Gastrocnemius medialis (tissue), 4 donors: Measurements from ENCODE around the gene CYP2D6. TPM values are rescaled to one million over a fixed set of nuclear protein-coding genes. Genes with fewer than 3 reads are reported as not detected.

Source experiments
- ATAC-seq, 2 donors: fragments of 150-250 bp; one replicate each; pipeline ENCODE4 v1.9.1; 2016
- DNase-seq, 2 donors: peaks; one replicate each; pipeline ENCODE4 v3.0.0-alpha.2; 2019
- H3K27ac ChIP-seq, 4 donors: fragments of 200-600 bp; sonication (generic); 1 replicate in 1 of 4; 2 replicates in 3 of 4; pipeline ENCODE4 v1.5.1; 2016 to 2018; ENCODE audit warnings: mild to moderate bottlenecking in 2 of 4, moderate library complexity in 1 of 4
- H3K27me3 ChIP-seq, 3 donors: fragments of 200-600 bp; sonication (generic) in 2 of 3; 1 replicate in 1 of 3; 2 replicates in 2 of 3; pipeline versions ENCODE4 v1.5.1 to v1.6.0; 2016 to 2019; ENCODE audit warnings: mild to moderate bottlenecking in 1 of 3, moderate library complexity in 1 of 3
- H3K36me3 ChIP-seq, 2 donors: fragments of 200-600 bp; sonication (generic) in 1 of 2; one replicate each; pipeline ENCODE4 v1.5.1; 2017 to 2018
- H3K4me1 ChIP-seq, 2 donors: fragments of 200-600 bp; sonication (generic) in 1 of 2; one replicate each; pipeline ENCODE4 v1.5.1; 2016 to 2017; ENCODE audit warnings: mild to moderate bottlenecking in 2 of 2
- H3K4me3 ChIP-seq, 4 donors: fragments of 200-600 bp; sonication (generic) in 3 of 4; 1 replicate in 1 of 4; 2 replicates in 3 of 4; pipeline ENCODE4 v1.5.1; 2016 to 2019; ENCODE audit warnings: mild to moderate bottlenecking in 2 of 4
- H3K9me3 ChIP-seq, 3 donors: fragments of 200-600 bp; sonication (generic) in 2 of 3; 1 replicate in 1 of 3; 2 replicates in 2 of 3; pipeline ENCODE4 v1.5.1; 2016 to 2019
- POLR2A ChIP-seq, 2 donors: fragments of 450-650 bp; IDR thresholded peaks; one replicate each; pipeline ENCODE4 v1.6.1; 2017; ENCODE audit warnings: antibody characterized with exemption in 2 of 2, mild to moderate bottlenecking in 2 of 2, moderate library complexity in 2 of 2
- in situ Hi-C, 4 donors: fragments of 200-750 bp; cut with MboI; loops; one replicate each; pipeline versions ENCODE4 v1.15.0 to v1.8.0; 2017; ENCODE audit warnings: low sequenced_read_pairs in 4 of 4
- intact Hi-C: fragments of 100-400 bp; cut with DNase I; formaldehyde crosslinking; loops from one replicate; pipeline ENCODE4 v1.15.1; 2023; ENCODE audit warnings: low total_unique reads
- total RNA-seq, 4 donors: library from RNA; depleted of rRNA; stranded (reverse); fragments of >200 nt; gene quantifications; one replicate each; pipeline versions ENCODE4 v1.1.0 to v1.2.3, GENCODE V29; 2016
- TF ChIP-seq, protein P1 (sequence below), 5 experiments: fragments of 450-650 bp in 3 of 5; fragments of 200-600 bp in 2 of 5; sonication (generic) in 2 of 5; IDR thresholded peaks in 4 of 5; conservative IDR thresholded peaks in 1 of 5; 1 replicate in 4 of 5; 2 replicates in 1 of 5; pipeline ENCODE4 v1.5.1; 2016 to 2019; ENCODE audit warnings: antibody characterized with exemption in 5 of 5, mild to moderate bottlenecking in 3 of 5, moderate library complexity in 3 of 5

CYP2D6 gene
- total RNA-seq, 4 donors from 2014 or later = 0.15 to 0.24 TPM; not detected in 2

DNA sequence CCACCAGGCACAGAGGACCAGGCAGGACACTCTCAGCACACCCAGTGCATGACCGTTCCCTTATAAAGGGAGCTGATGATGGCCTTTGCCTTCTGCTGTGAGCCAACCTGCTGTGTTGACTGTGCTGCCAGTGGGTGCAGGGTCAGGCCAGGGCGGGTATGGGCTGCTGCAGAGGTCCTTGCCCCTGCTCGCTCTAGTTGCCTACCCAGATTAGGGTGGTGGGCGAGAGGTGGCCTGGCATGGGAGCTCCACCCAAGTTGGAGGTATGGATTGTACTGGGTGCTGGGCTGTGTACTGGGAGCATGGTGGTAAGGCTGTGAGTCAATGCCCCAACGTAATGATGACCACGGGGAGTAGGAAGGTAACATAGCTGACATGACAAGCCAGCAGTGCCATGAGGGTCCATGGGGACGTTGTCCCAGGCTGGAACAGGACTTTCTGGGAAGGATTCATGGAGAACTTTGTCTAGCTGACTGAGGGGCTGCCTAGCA is 24.5 kb upstream of the CYP2D6 start:
- ATAC-seq (no peak), DNase-seq (no peak)
- in situ Hi-C loops = loop anchor here in 1 of 4 donors (25.0 kb wide), 1 partner anchor 282 kb away; the partner anchor contains the start of gene NFAM1
- intact Hi-C loops = no loop called here
- no peaks in the 10 kb centered on the region for H3K27me3 ChIP-seq
- no peaks in the 10 kb centered on the region for H3K9me3 ChIP-seq
- TF ChIP-seq POLR2A (IDR thresholded peaks at IDR 0.05) = no peak
- TF ChIP-seq, protein P1, sequence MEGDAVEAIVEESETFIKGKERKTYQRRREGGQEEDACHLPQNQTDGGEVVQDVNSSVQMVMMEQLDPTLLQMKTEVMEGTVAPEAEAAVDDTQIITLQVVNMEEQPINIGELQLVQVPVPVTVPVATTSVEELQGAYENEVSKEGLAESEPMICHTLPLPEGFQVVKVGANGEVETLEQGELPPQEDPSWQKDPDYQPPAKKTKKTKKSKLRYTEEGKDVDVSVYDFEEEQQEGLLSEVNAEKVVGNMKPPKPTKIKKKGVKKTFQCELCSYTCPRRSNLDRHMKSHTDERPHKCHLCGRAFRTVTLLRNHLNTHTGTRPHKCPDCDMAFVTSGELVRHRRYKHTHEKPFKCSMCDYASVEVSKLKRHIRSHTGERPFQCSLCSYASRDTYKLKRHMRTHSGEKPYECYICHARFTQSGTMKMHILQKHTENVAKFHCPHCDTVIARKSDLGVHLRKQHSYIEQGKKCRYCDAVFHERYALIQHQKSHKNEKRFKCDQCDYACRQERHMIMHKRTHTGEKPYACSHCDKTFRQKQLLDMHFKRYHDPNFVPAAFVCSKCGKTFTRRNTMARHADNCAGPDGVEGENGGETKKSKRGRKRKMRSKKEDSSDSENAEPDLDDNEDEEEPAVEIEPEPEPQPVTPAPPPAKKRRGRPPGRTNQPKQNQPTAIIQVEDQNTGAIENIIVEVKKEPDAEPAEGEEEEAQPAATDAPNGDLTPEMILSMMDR (IDR thresholded peaks at IDR 0.05 in 4 of 5, conservative IDR thresholded peaks at IDR 0.05 in 1 of 5) = no peak
- no peaks in the 10 kb centered on the region for H3K36me3 ChIP-seq
- no peak overlapping the region for H3K27ac ChIP-seq
- H3K4me3 ChIP-seq = no peak overlapping the region
- peaks cover 0 to 9% of the 10 kb centered on the region in 2 donors for H3K4me1 ChIP-seq

DNA sequence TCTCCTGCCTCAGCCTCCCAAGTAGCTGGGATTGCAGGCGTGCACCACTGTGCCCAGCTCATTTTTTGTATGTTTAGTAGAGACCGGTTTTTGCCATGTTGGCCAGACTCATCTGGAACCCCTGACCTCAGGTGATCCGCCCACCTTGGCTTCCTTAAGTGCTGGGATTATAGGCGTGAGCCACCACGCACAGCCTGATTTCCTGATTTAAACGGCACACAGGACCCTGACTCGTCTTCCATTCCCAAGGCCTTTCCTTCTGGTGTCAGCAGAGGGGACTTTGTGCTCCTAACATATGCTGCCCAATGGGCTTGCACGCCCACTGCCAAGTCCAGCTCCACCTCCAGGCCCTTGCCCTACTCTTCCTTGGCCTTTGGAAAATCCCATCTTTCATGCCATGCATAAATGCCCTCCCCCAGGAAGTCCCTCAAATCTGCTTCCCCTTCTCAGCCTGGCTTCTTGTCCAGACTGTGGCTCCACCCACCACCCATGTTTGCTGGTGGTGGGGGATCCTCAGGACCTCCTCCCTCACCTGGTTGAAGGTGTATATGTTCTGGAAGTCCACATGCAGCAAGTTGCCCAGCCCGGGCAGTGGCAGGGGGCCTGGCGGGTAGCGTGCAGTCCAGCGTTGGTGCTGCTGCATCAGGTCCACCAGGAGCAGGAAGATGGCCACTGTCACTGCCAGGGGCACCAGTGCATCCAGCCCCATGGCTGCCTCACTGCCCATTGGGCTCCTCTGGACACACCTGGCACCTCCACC is 23.9 kb upstream of the CYP2D6 start:
- in situ Hi-C loops = loop anchor here in 1 of 4 donors (25.0 kb wide), 1 partner anchor 283 kb away; the partner anchor contains the start of gene NFAM1
- Histone ChIP-seq H3K27me3 (no peaks in the 10 kb centered on the region), H3K36me3 (no peaks in the 10 kb centered on the region), H3K27ac (no peak overlapping the region), H3K4me1 (peaks cover 0 to 9% of the 10 kb centered on the region in 2 donors), H3K9me3 (no peaks in the 10 kb centered on the region), H3K4me3 (no peak overlapping the region)
- no peak for ATAC-seq
- no peak for DNase-seq
- intact Hi-C loops = no loop called here
- no peak for TF ChIP-seq POLR2A (IDR thresholded peaks at IDR 0.05)
- TF ChIP-seq, protein P1 (IDR thresholded peaks at IDR 0.05 in 4 of 5, conservative IDR thresholded peaks at IDR 0.05 in 1 of 5) = no peak

DNA sequence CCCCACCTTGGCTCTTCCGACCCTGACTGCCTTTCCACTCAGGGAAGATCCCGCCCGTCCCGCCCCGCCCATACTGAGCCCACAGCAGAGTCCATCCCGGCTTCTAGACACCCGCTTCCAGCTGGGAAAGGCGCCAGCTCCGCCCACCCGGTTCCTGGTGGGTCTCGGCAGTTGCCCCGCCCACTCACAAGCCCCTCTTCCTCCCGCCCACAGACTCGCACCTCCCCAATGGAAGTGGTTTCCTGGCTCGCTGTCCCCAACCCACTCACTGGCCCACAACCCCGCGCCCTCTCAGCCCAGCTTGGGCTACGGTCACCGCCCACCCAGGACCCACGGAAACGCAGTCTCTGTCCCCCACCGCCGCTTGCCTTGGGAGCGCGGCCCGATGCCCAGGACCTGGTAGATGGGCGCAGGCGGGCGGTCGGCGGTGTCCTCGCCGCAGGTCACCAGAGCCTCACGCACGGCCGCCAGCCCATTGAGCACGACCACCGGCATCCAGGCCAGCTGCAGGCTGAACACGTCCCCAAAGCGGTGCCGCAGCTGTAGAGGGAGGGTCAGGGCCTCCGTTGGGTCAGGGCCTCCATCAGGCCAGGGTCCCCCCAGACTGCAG is 22.2 kb upstream of the CYP2D6 start:
- ATAC-seq (no peak), DNase-seq (no peak)
- no peak overlapping the region for H3K4me3 ChIP-seq
- H3K36me3 ChIP-seq = no peaks in the 10 kb centered on the region
- intact Hi-C loops (no loop called here), in situ Hi-C loops (loop anchor here in 1 of 4 donors (25.0 kb wide), 1 partner anchor 285 kb away; the partner anchor contains the start of gene NFAM1)
- H3K27ac ChIP-seq = no peak overlapping the region
- H3K9me3 ChIP-seq = no peaks in the 10 kb centered on the region
- peaks cover 0 to 9% of the 10 kb centered on the region in 2 donors for H3K4me1 ChIP-seq
- TF ChIP-seq, protein P1 (IDR thresholded peaks at IDR 0.05 in 4 of 5, conservative IDR thresholded peaks at IDR 0.05 in 1 of 5) = no peak
- no peak for TF ChIP-seq POLR2A (IDR thresholded peaks at IDR 0.05)
- H3K27me3 ChIP-seq = no peaks in the 10 kb centered on the region

DNA sequence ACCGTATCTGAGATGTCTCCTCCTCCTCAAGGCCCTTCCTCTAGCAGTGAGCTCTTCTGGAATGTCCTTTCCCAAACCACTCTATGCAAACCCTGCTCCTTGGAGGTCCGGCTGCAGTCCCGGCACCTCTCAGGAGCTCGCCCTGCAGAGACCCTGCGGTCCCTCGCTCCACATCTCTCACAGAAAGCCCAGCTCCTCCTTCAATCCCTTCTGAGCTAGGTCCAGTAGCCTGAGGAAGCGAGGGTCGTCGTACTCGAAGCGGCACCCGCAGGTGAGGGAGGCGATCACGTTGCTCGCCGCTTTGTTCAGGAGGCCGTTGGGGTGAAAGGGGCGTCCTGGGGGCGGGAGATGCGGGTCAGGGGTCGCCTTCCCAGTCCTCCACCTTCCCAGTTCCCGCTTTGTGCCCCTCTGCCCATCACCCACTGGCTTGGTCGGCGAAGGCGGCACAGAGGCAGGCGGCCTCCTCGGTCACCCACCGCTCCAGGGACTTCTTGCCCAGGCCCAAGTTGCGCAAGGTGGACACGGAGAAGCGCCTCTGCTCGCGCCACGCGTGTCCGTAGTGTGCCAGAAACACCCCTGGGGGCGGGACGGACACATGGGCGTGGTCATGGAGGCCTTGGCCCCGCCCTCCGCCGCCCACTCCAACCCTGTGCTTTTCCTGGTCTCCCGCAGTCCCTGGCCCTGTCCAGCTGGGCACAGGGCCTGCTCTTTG is 21.5 kb upstream of the CYP2D6 start:
- DNase-seq (no peak), ATAC-seq (no peak)
- H3K4me1 ChIP-seq = peaks cover 0 to 9% of the 10 kb centered on the region in 2 donors
- no peak overlapping the region for H3K27ac ChIP-seq
- intact Hi-C loops = no loop called here
- no peaks in the 10 kb centered on the region for H3K36me3 ChIP-seq
- H3K4me3 ChIP-seq = no peak overlapping the region
- no peaks in the 10 kb centered on the region for H3K9me3 ChIP-seq
- no peaks in the 10 kb centered on the region for H3K27me3 ChIP-seq
- in situ Hi-C loops = loop anchor here in 1 of 4 donors (25.0 kb wide), 1 partner anchor 285 kb away; the partner anchor contains the start of gene NFAM1
- no peak for TF ChIP-seq POLR2A (IDR thresholded peaks at IDR 0.05)
- TF ChIP-seq, protein P1 (IDR thresholded peaks at IDR 0.05 in 4 of 5, conservative IDR thresholded peaks at IDR 0.05 in 1 of 5) = no peak
